ENCODE results near the gene NR2E1. TPM values are rescaled to one million over a fixed set of nuclear protein-coding genes. Genes with fewer than 3 reads are reported as not detected.

The NR2E1 gene
- polyA plus RNA-seq, 1 of the 3 experiments (the other 2 are of a cell fraction) = not detected

GRCh38 chr6:108134213-108134970 is 31.4 kb upstream of the NR2E1 start (continued):
- TF ChIP-seq RXRA (IDR thresholded peaks at IDR 0.05; ENCODE audit: borderline replicate concordance, low read depth) = no peak
- TF ChIP-seq MAX (IDR thresholded peaks at IDR 0.05; ENCODE audit: low read depth) = no peak
- no peak for TF ChIP-seq NFIC (IDR thresholded peaks at IDR 0.05; ENCODE audit: borderline replicate concordance)
- TF ChIP-seq GABPA (IDR thresholded peaks at IDR 0.05; ENCODE audit: low read depth) = no peak
- no peak for TF ChIP-seq REST (IDR thresholded peaks at IDR 0.05; ENCODE audit: low read depth, low read length)
- no peak for TF ChIP-seq TAF1 (IDR thresholded peaks at IDR 0.05; ENCODE audit: borderline replicate concordance, low read depth, low read length)

DNA sequence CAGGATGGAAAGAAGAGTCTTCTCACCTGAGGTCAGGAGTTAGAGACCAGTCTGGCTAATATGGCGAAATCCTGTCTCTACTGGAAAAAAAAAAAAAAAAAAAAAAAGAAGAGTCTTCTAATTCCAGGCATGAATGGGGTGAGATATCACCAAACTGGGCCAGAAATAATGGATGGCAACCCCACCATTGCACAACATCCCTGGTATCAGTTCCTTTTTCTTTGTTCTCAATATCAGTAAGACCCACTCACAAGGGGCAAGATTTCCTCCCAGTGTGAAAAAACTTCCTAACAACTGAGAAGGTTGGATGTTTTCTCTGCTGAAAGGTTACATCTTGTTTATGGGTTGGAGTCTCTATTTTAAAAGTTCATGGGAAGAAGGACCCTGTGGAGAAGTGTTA is 23.6 kb upstream of the NR2E1 start:
- no peak overlapping the region for H2AFZ ChIP-seq (ENCODE audit: low read depth)
- H3K9ac ChIP-seq = no peak overlapping the region
- no peaks in the 10 kb centered on the region for H3K36me3 ChIP-seq (replicated peaks in 1 of 2; ENCODE audit: control insufficient read depth in 1 of 2, insufficient read depth in 2 of 2, low read length in 1 of 2)
- POLR2A ChIA-PET = no interaction called here
- H3K9me2 ChIP-seq = no peaks in the 10 kb centered on the region; the same call in 1 of the 2 replicates
- H3K4me2 ChIP-seq = no peak overlapping the region
- H3K4me3 ChIP-seq (ENCODE audit: low read depth in 2 of 2, low read length in 1 of 2) = no peak overlapping the region
- H3F3A ChIP-seq (replicated peaks; ENCODE audit: insufficient read depth) = no peaks in the 10 kb centered on the region
- no peaks in the 10 kb centered on the region; the same call in 1 of the 2 replicates for H3K27me3 ChIP-seq (ENCODE audit: insufficient read depth)
- no peaks in the 10 kb centered on the region for H4K20me1 ChIP-seq (ENCODE audit: insufficient read depth)
- CTCF ChIA-PET = no interaction called here
- WGBS (ENCODE audit: low lambda C conversion rate) = 67% methylated on average over 1 of the region's 1 CpG
- DNase-seq = no peak
- H3K79me2 ChIP-seq (ENCODE audit: insufficient read depth) = no peaks in the 10 kb centered on the region
- TF ChIP-seq MAX (IDR thresholded peaks at IDR 0.05; ENCODE audit: low read depth) (no peak), NFIC (IDR thresholded peaks at IDR 0.05; ENCODE audit: borderline replicate concordance) (no peak), RAD21 (IDR thresholded peaks at IDR 0.05; ENCODE audit: low read length) (no peak), FOSL2 (IDR thresholded peaks at IDR 0.05; ENCODE audit: borderline replicate concordance, low read depth) (no peak), CHD2 (IDR thresholded peaks at IDR 0.05; ENCODE audit: low read length, partially characterized antibody) (no peak), REST (IDR thresholded peaks at IDR 0.05; ENCODE audit: low read depth, low read length) (no peak), GATA2 (CRISPR knock-in tag; IDR thresholded peaks at IDR 0.05) (no peak), EP300 (IDR thresholded peaks at IDR 0.05; ENCODE audit: borderline replicate concordance in 1 of 2, low read depth in 1 of 2, low read length in 1 of 2) (no peak), POLR2AphosphoS5 (IDR thresholded peaks at IDR 0.05; ENCODE audit: low read depth, low read length) (no peak)
- TF ChIP-seq, protein P1, sequence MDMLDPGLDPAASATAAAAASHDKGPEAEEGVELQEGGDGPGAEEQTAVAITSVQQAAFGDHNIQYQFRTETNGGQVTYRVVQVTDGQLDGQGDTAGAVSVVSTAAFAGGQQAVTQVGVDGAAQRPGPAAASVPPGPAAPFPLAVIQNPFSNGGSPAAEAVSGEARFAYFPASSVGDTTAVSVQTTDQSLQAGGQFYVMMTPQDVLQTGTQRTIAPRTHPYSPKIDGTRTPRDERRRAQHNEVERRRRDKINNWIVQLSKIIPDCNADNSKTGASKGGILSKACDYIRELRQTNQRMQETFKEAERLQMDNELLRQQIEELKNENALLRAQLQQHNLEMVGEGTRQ (IDR thresholded peaks at IDR 0.05; ENCODE audit: borderline replicate concordance, low read depth, low read length) = no peak
- no peaks in the 10 kb centered on the region for H3K4me1 ChIP-seq (ENCODE audit: control insufficient read depth in 1 of 2, insufficient read depth in 2 of 2, low read depth in 1 of 2, low read length in 1 of 2)
- no peak overlapping the region for H3K27ac ChIP-seq (ENCODE audit: low read depth in 2 of 2, low read length in 1 of 2)
- no peaks in the 10 kb centered on the region for H3K9me3 ChIP-seq
